Right atrium auricular region (tissue), 2 donors: ENCODE data around the gene SH3BP4. TPM values are rescaled to one million over a fixed set of nuclear protein-coding genes. Genes with fewer than 3 reads are reported as not detected.

ENCODE experiments used
- DNase-seq: peaks from one replicate; pipeline ENCODE4 v3.0.0-alpha.2; 2019; ENCODE audit warnings: low spot score
- H3K27ac ChIP-seq, 2 donors: fragments of 200-600 bp; sonication (generic); 1 replicate in 1 of 2; 2 replicates in 1 of 2; pipeline ENCODE4 v1.5.1; 2016 to 2019
- H3K27me3 ChIP-seq, 2 donors: fragments of 200-600 bp; sonication (generic); one replicate each; pipeline versions ENCODE4 v1.5.1 to v1.6.0; 2017 to 2019
- H3K36me3 ChIP-seq: fragments of 200-600 bp; sonication (generic); one replicate; pipeline ENCODE4 v1.5.1; 2016
- H3K4me1 ChIP-seq, 2 donors: fragments of 200-600 bp; sonication (generic); one replicate each; pipeline versions ENCODE4 v1.5.1 to v1.6.0; 2017 to 2019
- H3K4me3 ChIP-seq, 2 donors: fragments of 200-600 bp; sonication (generic); 1 replicate in 1 of 2; 2 replicates in 1 of 2; pipeline ENCODE4 v1.5.1; 2017 to 2019; ENCODE audit warnings: mild to moderate bottlenecking in 1 of 2, moderate library complexity in 1 of 2
- H3K9me3 ChIP-seq, 2 donors: fragments of 200-600 bp; sonication (generic); one replicate each; pipeline ENCODE4 v1.5.1; 2019
- CTCF ChIP-seq, 2 donors: fragments of 200-600 bp; sonication (generic); IDR thresholded peaks; one replicate each; pipeline ENCODE4 v1.5.1; 2019; ENCODE audit warnings: antibody characterized with exemption in 2 of 2
- total RNA-seq, 2 donors: library from RNA; depleted of rRNA; stranded (reverse); fragments of >200 nt; gene quantifications; one replicate each; pipeline ENCODE4 v1.1.0, GENCODE V29; 2016

SH3BP4 gene
- total RNA-seq, 2 donors from 2014 or later = 27.2 to 34.5 TPM

GRCh38 chr2:234958746-234959395 is 7.1 kb downstream of the SH3BP4 start:
- H3K36me3 ChIP-seq = no peaks in the 10 kb centered on the region
- no peaks in the 10 kb centered on the region for H3K9me3 ChIP-seq
- DNase-seq = no peak
- TF ChIP-seq CTCF (IDR thresholded peaks at IDR 0.05) = no peak
- H3K4me1 ChIP-seq = peaks cover 0 to 62% of the 10 kb centered on the region in 2 donors
- H3K27me3 ChIP-seq = no peaks in the 10 kb centered on the region
- no peak overlapping the region for H3K27ac ChIP-seq
- no peak overlapping the region for H3K4me3 ChIP-seq

- H3K4me1 ChIP-seq = peaks cover 0 to 57% of the 10 kb centered on the region in 2 donors
- H3K4me3 ChIP-seq = no peak overlapping the region
- no peak for DNase-seq
- no peak for TF ChIP-seq CTCF (IDR thresholded peaks at IDR 0.05)
- no peaks in the 10 kb centered on the region for H3K36me3 ChIP-seq
- peak overlapping the region in 1 of 2 donors; percentile 39 for H3K27ac ChIP-seq
- no peaks in the 10 kb centered on the region for H3K27me3 ChIP-seq
- no peaks in the 10 kb centered on the region for H3K9me3 ChIP-seq
Observed at GRCh38 chr2:234960175-234961088, 8.6 kb downstream of the SH3BP4 start.

- no peaks in the 10 kb centered on the region for H3K9me3 ChIP-seq
- H3K4me3 ChIP-seq = no peak overlapping the region
- H3K4me1 ChIP-seq = peaks cover 0 to 43% of the 10 kb centered on the region in 2 donors
- no peak overlapping the region for H3K27ac ChIP-seq
- H3K36me3 ChIP-seq = no peaks in the 10 kb centered on the region
- DNase-seq = no peak
- no peak for TF ChIP-seq CTCF (IDR thresholded peaks at IDR 0.05)
- H3K27me3 ChIP-seq = no peaks in the 10 kb centered on the region
Observed at GRCh38 chr2:234961784-234962183, 10.0 kb downstream of the SH3BP4 start.

GRCh38 chr2:234963773-234964615 is 12.2 kb downstream of the SH3BP4 start:
- no peak for TF ChIP-seq CTCF (IDR thresholded peaks at IDR 0.05)
- Histone ChIP-seq H3K9me3 (no peaks in the 10 kb centered on the region), H3K36me3 (no peaks in the 10 kb centered on the region), H3K27me3 (no peaks in the 10 kb centered on the region), H3K4me3 (no peak overlapping the region), H3K27ac (peak overlapping the region in 1 of 2 donors; percentile 21), H3K4me1 (peaks cover 0 to 40% of the 10 kb centered on the region in 2 donors)
- no peak for DNase-seq

- Histone ChIP-seq H3K4me3 (no peak overlapping the region), H3K27ac (no peak overlapping the region), H3K27me3 (no peaks in the 10 kb centered on the region), H3K4me1 (peaks cover 0 to 45% of the 10 kb centered on the region in 2 donors), H3K9me3 (no peaks in the 10 kb centered on the region), H3K36me3 (no peaks in the 10 kb centered on the region)
- DNase-seq = no peak
- TF ChIP-seq CTCF (IDR thresholded peaks at IDR 0.05) = no peak
Observed at GRCh38 chr2:234964631-234965461, 13.0 kb downstream of the SH3BP4 start.
